ENCODE data around the gene C19orf33. TPM values are rescaled to one million over a fixed set of nuclear protein-coding genes. Genes with fewer than 3 reads are reported as not detected.

C19orf33 gene
- total RNA-seq, 1 experiment from 2014 or later: 100 TPM

- Histone ChIP-seq H4K20me1 (ENCODE audit: insufficient read depth) (peaks cover 21% of the 10 kb centered on the region), H3K79me2 (ENCODE audit: low read depth) (peaks cover 33% of the 10 kb centered on the region), H3K36me3 (ENCODE audit: low read depth) (0 out of 2 replicates have a peak, but pooled peaks cover 8% of the 10 kb centered on the region), H3K4me1 (replicated peaks; ENCODE audit: insufficient read depth) (peaks cover 23% of the 10 kb centered on the region), H3K4me3 (no peak overlapping the region), H3F3A (ENCODE audit: insufficient read depth, low read depth) (peaks cover 47% of the 10 kb centered on the region), H3K27ac (peak overlapping the region; percentile 94), H3K9me3 (ENCODE audit: insufficient read depth, low read depth) (no peaks in the 10 kb centered on the region), H3K4me2 (peak overlapping the region; percentile 79), H3K9me2 (ENCODE audit: insufficient read depth) (no peaks in the 10 kb centered on the region), H2AFZ (no peak overlapping the region), H3K27me3 (ENCODE audit: insufficient read depth, low read depth) (no peaks in the 10 kb centered on the region)
- CTCF ChIA-PET: no interaction called here
- peak; percentile 21 to 72 for DNase-seq
- intact Hi-C loops (cut with micrococcal nuclease; ENCODE audit: unreplicated experiment): no loop called here
- POLR2A ChIA-PET (ENCODE audit: unreplicated experiment): no interaction called here
- no peak for TF ChIP-seq CTCF (conservative IDR thresholded peaks at IDR 0.05)
- no peak for TF ChIP-seq EZH2 (IDR thresholded peaks at IDR 0.05; ENCODE audit: low read depth)
- BruUV-seq (replicated peaks): no TSS peak
Observed at GRCh38 chr19:38262585-38263268, 41.3 kb upstream of the C19orf33 start.

DNA sequence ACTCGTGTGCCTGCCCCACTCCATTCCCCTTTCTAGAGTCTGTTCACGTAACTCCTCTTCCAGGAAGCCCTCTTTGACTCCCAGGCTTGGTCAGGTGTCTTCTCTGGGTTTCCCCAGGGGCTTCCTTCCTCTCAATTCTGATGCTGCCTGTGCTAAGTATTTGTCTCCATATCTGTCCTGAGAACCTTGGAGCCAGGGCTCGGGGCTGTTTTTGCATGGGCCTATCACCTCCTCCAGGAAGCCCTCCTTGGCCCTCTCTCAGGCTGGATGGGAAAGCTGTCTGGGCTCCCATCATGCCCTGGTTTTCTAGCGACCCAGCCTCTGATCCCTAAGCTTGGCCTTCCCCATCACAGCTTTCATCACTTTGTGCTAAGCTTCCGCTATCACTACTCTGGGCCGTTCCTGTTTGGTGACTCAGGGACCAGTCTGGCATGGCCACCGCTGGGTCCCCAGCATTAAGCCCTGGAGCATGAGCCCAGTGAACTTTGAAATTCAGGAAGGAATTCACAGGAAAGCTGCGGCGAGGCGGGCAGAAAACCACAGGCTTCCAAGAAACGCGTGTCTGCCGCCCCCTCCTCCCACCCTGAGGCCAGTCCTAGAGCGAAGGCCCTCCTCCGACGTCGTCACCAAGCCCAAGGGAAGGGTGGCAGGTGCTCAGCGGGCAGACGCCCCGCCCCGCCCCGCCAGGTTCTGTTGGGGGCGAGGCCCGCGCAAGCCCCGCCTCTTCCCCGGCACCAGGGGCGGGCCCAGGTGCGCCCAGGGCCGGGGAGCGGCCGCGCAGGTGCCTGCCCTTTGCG lies 40.2 kb upstream of the C19orf33 start:
- H3K9me3 ChIP-seq (ENCODE audit: insufficient read depth, low read depth): no peaks in the 10 kb centered on the region
- ChIA-PET POLR2A (ENCODE audit: unreplicated experiment) (interaction anchor here (0.6 to 1.2 kb wide), 5 partner anchors 9 to 124 kb away, joined by 4 to 15 read pairs (median 5); partner anchors contain the start of gene GGN), CTCF (interaction anchor here (1.1 kb wide), 1 partner anchor 27 kb away, joined by 5 read pairs; no protein-coding TSS in a partner anchor)
- peak; percentile 97 to 99 for DNase-seq
- H3F3A ChIP-seq (ENCODE audit: insufficient read depth, low read depth): peaks cover 53% of the 10 kb centered on the region
- BruUV-seq (replicated peaks): TSS peak; percentile 45
- intact Hi-C loops (cut with micrococcal nuclease; ENCODE audit: unreplicated experiment): loop anchor here (1.0 to 2.0 kb wide), 5 partner anchors 17 to 72 kb away; no protein-coding TSS in a partner anchor
- no peaks in the 10 kb centered on the region for H3K27me3 ChIP-seq (ENCODE audit: insufficient read depth, low read depth)
- peak overlapping the region; percentile 94 for H3K27ac ChIP-seq
- H3K4me3 ChIP-seq: peak overlapping the region; percentile 34; the same call in 1 of the 2 replicates
- H4K20me1 ChIP-seq (ENCODE audit: insufficient read depth): peaks cover 33% of the 10 kb centered on the region
- no peak overlapping the region for H2AFZ ChIP-seq
- H3K4me1 ChIP-seq (replicated peaks; ENCODE audit: insufficient read depth): peaks cover 35% of the 10 kb centered on the region
- no peaks in the 10 kb centered on the region for H3K9me2 ChIP-seq (ENCODE audit: insufficient read depth)
- H3K36me3 ChIP-seq (ENCODE audit: low read depth): peaks cover 16% of the 10 kb centered on the region; the same call in 1 of the 2 replicates
- TF ChIP-seq EZH2 (IDR thresholded peaks at IDR 0.05; ENCODE audit: low read depth) (no peak), CTCF (conservative IDR thresholded peaks at IDR 0.05) (no peak)
- H3K4me2 ChIP-seq: peak overlapping the region; percentile 79
- peaks cover 45% of the 10 kb centered on the region for H3K79me2 ChIP-seq (ENCODE audit: low read depth)

- H3K79me2 ChIP-seq (ENCODE audit: low read depth): peaks cover 52% of the 10 kb centered on the region
- TF ChIP-seq EZH2 (IDR thresholded peaks at IDR 0.05; ENCODE audit: low read depth) (no peak), CTCF (conservative IDR thresholded peaks at IDR 0.05) (no peak)
Observed at GRCh38 chr19:38264486-38265212, 39.4 kb upstream of the C19orf33 start, which contains the start of gene SPINT2. Gene SPINT2 (plus strand): TSS chr19:38264573. CDS start chr19:38264893, 320 bp downstream.

More at GRCh38 chr19:38264486-38265212, 39.4 kb upstream of the C19orf33 start, which contains the start of gene SPINT2:
- peak within 1 kb of the TSS; percentile 100 for H3K4me2 ChIP-seq
- H3K9me2 ChIP-seq (ENCODE audit: insufficient read depth): no peaks in the 10 kb centered on the region
- ChIA-PET CTCF (interaction anchor here (1.1 kb wide), 1 partner anchor 26 kb away, joined by 5 read pairs; no protein-coding TSS in a partner anchor), POLR2A (ENCODE audit: unreplicated experiment) (interaction anchor here (0.6 to 1.2 kb wide), 4 partner anchors 26 to 123 kb away, joined by 3 to 5 read pairs (median 4); partner anchors contain the start of gene GGN)
- peaks cover 61% of the 10 kb centered on the region for H3F3A ChIP-seq (ENCODE audit: insufficient read depth, low read depth)
- peak within 1 kb of the TSS; percentile 79 for H3K4me3 ChIP-seq
- peak within 1 kb of the TSS; percentile 70 for H2AFZ ChIP-seq
- intact Hi-C loops (cut with micrococcal nuclease; ENCODE audit: unreplicated experiment): loop anchor here (1.0 to 2.0 kb wide), 5 partner anchors 18 to 72 kb away; no protein-coding TSS in a partner anchor
- H4K20me1 ChIP-seq (ENCODE audit: insufficient read depth): peaks cover 41% of the 10 kb centered on the region
- no peaks in the 10 kb centered on the region for H3K9me3 ChIP-seq (ENCODE audit: insufficient read depth, low read depth)
- H3K36me3 ChIP-seq (ENCODE audit: low read depth): peaks cover 16% of the 10 kb centered on the region; the same call in 1 of the 2 replicates
- no peak for DNase-seq
- H3K4me1 ChIP-seq (replicated peaks; ENCODE audit: insufficient read depth): peaks cover 41% of the 10 kb centered on the region
- H3K27ac ChIP-seq: peak within 1 kb of the TSS; percentile 94
- no TSS peak for BruUV-seq (replicated peaks)
- H3K27me3 ChIP-seq (ENCODE audit: insufficient read depth, low read depth): no peaks in the 10 kb centered on the region
